Lung (tissue), 12 donors: ENCODE measurements around the gene PRPF40B. TPM values are rescaled to one million over a fixed set of nuclear protein-coding genes. Genes with fewer than 3 reads are reported as not detected.

Source experiments
- ATAC-seq: fragments of 200-7000 bp; cut with Tn5 transposase; one replicate; pipeline ENCODE4 v1.9.1; 2020; ENCODE audit warnings: moderate number of reproducible peaks; ENCODE audit not compliant: insufficient read depth, low FRiP score
- DNase-seq, 3 donors: peaks; one replicate each; pipeline ENCODE4 v3.0.0-alpha.2; 2013 to 2017
- H3K27ac ChIP-seq, 2 donors: one replicate each; pipeline ENCODE4 v1.5.1; 2013; ENCODE audit warnings: mild to moderate bottlenecking in 2 of 2, moderate library complexity in 2 of 2, control low read depth in 1 of 2, inconsistent platforms in 1 of 2, low read depth in 1 of 2, low read length in 1 of 2
- H3K27me3 ChIP-seq, 3 donors: one replicate each; pipeline ENCODE4 v1.5.1; 2013; ENCODE audit warnings: low read length in 2 of 3; ENCODE audit not compliant: control insufficient read depth in 3 of 3, insufficient read depth in 3 of 3
- H3K36me3 ChIP-seq, 4 donors: one replicate each; pipeline ENCODE4 v1.5.1; 2013; ENCODE audit warnings: low read length in 4 of 4, mild to moderate bottlenecking in 1 of 4, moderate library complexity in 1 of 4; ENCODE audit not compliant: control insufficient read depth in 4 of 4, insufficient read depth in 4 of 4
- H3K4me1 ChIP-seq, 5 donors: one replicate each; pipeline ENCODE4 v1.5.1; 2013; ENCODE audit warnings: low read length in 5 of 5, mild to moderate bottlenecking in 2 of 5, moderate library complexity in 1 of 5; ENCODE audit not compliant: control insufficient read depth in 5 of 5, insufficient read depth in 5 of 5
- H3K4me3 ChIP-seq: one replicate; pipeline ENCODE4 v1.5.1; 2013; ENCODE audit warnings: mild to moderate bottlenecking, control low read depth, moderate library complexity
- H3K9ac ChIP-seq, 2 donors: one replicate each; pipeline ENCODE4 v1.5.1; 2013; ENCODE audit warnings: low read length in 2 of 2, control low read depth in 1 of 2; ENCODE audit not compliant: insufficient read depth in 1 of 2
- H3K9me3 ChIP-seq, 4 donors: one replicate each; pipeline ENCODE4 v1.5.1; 2013; ENCODE audit warnings: low read length in 3 of 4, mild to moderate bottlenecking in 1 of 4, moderate library complexity in 1 of 4; ENCODE audit not compliant: control insufficient read depth in 4 of 4, insufficient read depth in 3 of 4
- WGBS, 2 donors: extraction: QIAGEN DNeasy Blood & Tissue Kit; methylation state at CpG; one replicate each; pipeline ENCODE4 v1.1.7; 2013; 5-methylcytosine and 5-hydroxymethylcytosine counted together
- polyA plus RNA-seq, 2 donors: library from polyadenylated mRNA; stranded (reverse); fragments of 200-250 nt; gene quantifications; one replicate each; pipeline ENCODE4 v1.2.1, GENCODE V29; 2013
- total RNA-seq, 2 donors: library from RNA; depleted of rRNA in 1 of 2; stranded (reverse); fragments of >200 nt in 1 of 2; gene quantifications; one replicate each; pipeline ENCODE4 v1.2.1, GENCODE V29; 2014 to 2021
- TF ChIP-seq, protein P1 (sequence below): IDR thresholded peaks from 2 replicates; pipeline ENCODE4 v1.5.1; 2012; ENCODE audit warnings: mild to moderate bottlenecking; ENCODE audit errors: control extremely low read depth, extremely low read depth
- donor health status: control.
- donor health status: control.
- donor health status: Bipolar disorder and iron deficiency.
- donor health status: healthy.
- donor health status: DM: yes; HTN: yes; CAD: no.

The PRPF40B gene
- total and polyA plus RNA-seq, 4 donors, result 10.0 to 20.0 (median 17.1) TPM

DNA sequence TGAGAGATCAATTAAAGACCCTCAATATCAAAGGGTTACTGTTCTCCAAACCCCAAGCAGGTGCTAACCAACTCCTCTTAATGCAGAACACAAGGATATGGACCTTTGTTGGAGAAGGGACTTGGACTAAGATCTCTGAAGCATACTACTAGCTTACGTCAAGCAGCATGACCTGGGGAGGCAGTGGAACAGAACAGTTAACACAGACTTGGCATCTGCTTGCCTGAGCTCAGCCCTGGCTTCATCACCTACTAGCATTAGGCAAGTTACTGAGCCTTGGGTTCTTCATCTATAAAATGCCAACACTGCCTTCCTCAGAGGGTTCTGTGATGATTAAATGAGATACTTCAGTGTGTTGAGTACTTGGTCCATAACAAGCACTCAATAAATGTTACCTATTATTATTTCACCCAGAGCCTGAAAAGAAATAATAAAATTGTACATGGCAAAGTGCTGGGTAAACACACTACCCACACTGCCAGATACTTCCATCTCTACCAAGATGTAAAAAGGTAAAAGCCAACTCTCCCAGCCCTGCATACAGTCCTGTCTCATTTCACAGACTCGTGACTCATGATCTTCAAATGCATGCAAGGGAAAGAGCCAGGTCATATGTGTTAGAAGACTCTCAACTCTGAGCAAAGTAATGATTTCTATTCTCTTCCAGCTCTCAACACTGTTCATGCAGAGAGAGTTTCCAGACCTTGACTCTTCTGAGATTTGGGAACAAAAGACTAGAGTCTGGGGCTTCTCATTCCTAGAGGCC lies 44.1 kb downstream of the PRPF40B start:
- 89 to 96% methylated on average over 2 of the region's 2 CpGs for WGBS, 2 donors

DNA sequence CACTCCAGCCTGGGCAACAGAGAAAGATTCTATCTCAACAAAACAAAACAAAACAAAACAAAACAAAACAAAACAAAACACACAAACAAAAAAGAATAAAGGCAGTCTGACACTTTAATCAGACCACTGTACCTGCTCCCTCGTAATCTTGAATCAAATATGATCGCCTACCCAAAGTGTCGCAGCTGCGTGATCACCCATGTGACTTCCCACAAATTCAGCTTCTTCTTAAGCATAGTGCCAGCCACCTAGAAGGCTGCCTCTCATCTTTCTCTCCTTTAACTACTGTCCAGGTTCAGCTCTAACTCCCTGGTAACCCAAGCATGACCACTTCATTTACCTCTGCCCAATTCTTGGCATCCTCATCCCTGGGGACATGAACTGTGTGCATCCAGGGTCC lies 46.4 kb downstream of the PRPF40B start:
- WGBS, 2 donors, result 68 to 96% methylated on average over 4 of the region's 4 CpGs
- no peak for DNase-seq
- Histone ChIP-seq H3K36me3 (peaks cover 0 to 2% (median 0%) of the 10 kb centered on the region in 4 donors), H3K27ac (peak overlapping the region in 1 of 2 donors; percentile 6), H3K27me3 (no peaks in the 10 kb centered on the region), H3K4me1 (peaks cover 36 to 53% (median 40%) of the 10 kb centered on the region in 5 donors), H3K9me3 (no peaks in the 10 kb centered on the region), H3K4me3 (no peak overlapping the region), H3K9ac (no peak overlapping the region)
- ATAC-seq, result no peak
- TF ChIP-seq, protein P1, sequence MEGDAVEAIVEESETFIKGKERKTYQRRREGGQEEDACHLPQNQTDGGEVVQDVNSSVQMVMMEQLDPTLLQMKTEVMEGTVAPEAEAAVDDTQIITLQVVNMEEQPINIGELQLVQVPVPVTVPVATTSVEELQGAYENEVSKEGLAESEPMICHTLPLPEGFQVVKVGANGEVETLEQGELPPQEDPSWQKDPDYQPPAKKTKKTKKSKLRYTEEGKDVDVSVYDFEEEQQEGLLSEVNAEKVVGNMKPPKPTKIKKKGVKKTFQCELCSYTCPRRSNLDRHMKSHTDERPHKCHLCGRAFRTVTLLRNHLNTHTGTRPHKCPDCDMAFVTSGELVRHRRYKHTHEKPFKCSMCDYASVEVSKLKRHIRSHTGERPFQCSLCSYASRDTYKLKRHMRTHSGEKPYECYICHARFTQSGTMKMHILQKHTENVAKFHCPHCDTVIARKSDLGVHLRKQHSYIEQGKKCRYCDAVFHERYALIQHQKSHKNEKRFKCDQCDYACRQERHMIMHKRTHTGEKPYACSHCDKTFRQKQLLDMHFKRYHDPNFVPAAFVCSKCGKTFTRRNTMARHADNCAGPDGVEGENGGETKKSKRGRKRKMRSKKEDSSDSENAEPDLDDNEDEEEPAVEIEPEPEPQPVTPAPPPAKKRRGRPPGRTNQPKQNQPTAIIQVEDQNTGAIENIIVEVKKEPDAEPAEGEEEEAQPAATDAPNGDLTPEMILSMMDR, result no peak

More for the DNA sequence above, 44.1 kb downstream of the PRPF40B start:
- Histone ChIP-seq H3K36me3 (peaks cover 0 to 2% (median under 1%) of the 10 kb centered on the region in 4 donors), H3K4me1 (peaks cover 27 to 49% (median 40%) of the 10 kb centered on the region in 5 donors), H3K9ac (no peak overlapping the region), H3K9me3 (no peaks in the 10 kb centered on the region), H3K27ac (no peak overlapping the region), H3K27me3 (no peaks in the 10 kb centered on the region), H3K4me3 (no peak overlapping the region)
- ATAC-seq, result no peak
- TF ChIP-seq, protein P1, result no peak
- DNase-seq, result no peak

DNA sequence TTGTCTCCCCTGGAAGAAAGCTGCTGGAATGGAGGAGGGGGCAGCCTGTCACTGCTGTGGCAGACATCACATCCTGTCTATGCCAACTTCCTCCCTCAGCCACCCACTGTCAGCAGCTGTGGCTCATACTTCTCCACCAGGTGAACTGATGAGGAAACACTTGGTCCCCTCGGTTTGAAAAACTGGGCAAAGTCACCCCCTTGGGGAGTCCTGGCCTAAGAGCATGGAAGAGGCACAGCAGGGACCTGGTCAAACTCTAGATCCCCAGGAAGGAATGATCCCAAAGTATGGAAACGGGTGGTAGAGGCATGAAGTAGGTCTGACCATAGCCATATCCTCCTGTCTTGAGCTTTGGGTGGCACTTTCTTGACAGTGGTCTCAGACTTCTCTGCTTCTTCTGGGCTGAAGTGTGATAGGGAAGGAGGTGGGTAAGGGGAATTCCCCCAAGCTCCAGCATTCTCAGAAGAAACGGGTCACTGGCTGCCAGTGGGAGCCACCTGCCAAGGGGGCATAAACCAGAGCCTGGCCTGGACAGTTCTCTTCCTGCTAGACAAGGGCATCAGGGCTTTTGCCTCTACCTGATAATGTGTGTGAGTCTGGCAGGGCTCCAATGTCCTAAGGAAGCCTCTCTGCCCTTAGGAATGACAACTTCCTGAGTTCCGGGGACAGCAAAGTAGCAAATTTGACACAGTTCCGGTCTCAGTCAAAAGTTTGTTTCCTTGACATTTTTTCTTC lies 47.8 kb downstream of the PRPF40B start:
- Histone ChIP-seq H3K27me3 (no peaks in the 10 kb centered on the region), H3K36me3 (peaks cover 0 to 2% (median 0%) of the 10 kb centered on the region in 4 donors), H3K9ac (peak overlapping the region in 1 of 2 donors; percentile 63), H3K4me3 (no peak overlapping the region), H3K27ac (peak overlapping the region; percentile 79 to 87), H3K9me3 (no peaks in the 10 kb centered on the region), H3K4me1 (peaks cover 33 to 56% (median 41%) of the 10 kb centered on the region in 5 donors)
- DNase-seq, result peak in 1 of 3 donors; percentile 24
- WGBS, 2 donors, result 19 to 32% methylated on average over 5 of the region's 5 CpGs
- no peak for ATAC-seq
- TF ChIP-seq, protein P1, result no peak
